A549 treated with CORT108297 at 1 μM for 4 hours (cell line): ENCODE data around the gene LHX8. TPM values are rescaled to one million over a fixed set of nuclear protein-coding genes. Genes with fewer than 3 reads are reported as not detected.

Experiments used
- total RNA-seq: library from RNA; stranded (reverse); fragments of 200-300 nt; extraction: Qiagen RNA extraction; gene quantifications from 5 replicates; pipeline ENCODE4 v1.2.3, GENCODE V29; 2022

LHX8 gene
- 0.81 to 1.4 TPM (median 1.2 TPM) in 5 replicates for total RNA-seq

GRCh38 chr1:75133750-75134646, at the start of gene LHX8:
TSS of gene LHX8 (plus strand) at chr1:75134388. CDS start at chr1:75136615, 2,227 bp downstream.

